Spinal cord (tissue), 10 donors: ENCODE measurements around the gene BICDL1. TPM values are rescaled to one million over a fixed set of nuclear protein-coding genes. Genes with fewer than 3 reads are reported as not detected.

ENCODE experiments used
- DNase-seq, 6 donors: peaks; one replicate each; pipeline versions ENCODE4 v3.0.0 to v3.0.0-alpha.2; 2013 to 2015; ENCODE audit warnings: low spot score in 6 of 6, low read depth in 4 of 6
- H3K27ac ChIP-seq: one replicate; pipeline ENCODE4 v1.5.1; 2013; ENCODE audit warnings: low read depth, low read length, control low read depth
- H3K27me3 ChIP-seq: one replicate; pipeline ENCODE4 v1.6.1; 2013; ENCODE audit warnings: low read length; ENCODE audit not compliant: control insufficient read depth, insufficient read depth
- H3K36me3 ChIP-seq: one replicate; pipeline ENCODE4 v1.6.1; 2013; ENCODE audit warnings: low read length; ENCODE audit not compliant: control insufficient read depth, insufficient read depth
- H3K4me1 ChIP-seq: one replicate; pipeline ENCODE4 v1.6.1; 2013; ENCODE audit warnings: low read length; ENCODE audit not compliant: control insufficient read depth, insufficient read depth
- H3K4me3 ChIP-seq: one replicate; pipeline ENCODE4 v1.5.1; 2013; ENCODE audit warnings: low read depth, low read length, control low read depth
- H3K9me3 ChIP-seq: one replicate; pipeline ENCODE4 v1.6.1; 2013; ENCODE audit warnings: low read length; ENCODE audit not compliant: control insufficient read depth, insufficient read depth
- WGBS: methylation state at CpG from one replicate; pipeline ENCODE4 v1.1.5; 2013; ENCODE audit warnings: missing lambda C conversion rate; ENCODE audit not compliant: insufficient coverage; 5-methylcytosine and 5-hydroxymethylcytosine counted together
- polyA plus RNA-seq, 2 donors: library from polyadenylated mRNA; unstranded; fragments of 120-200 nt; gene quantifications; one replicate each; pipeline ENCODE4 v1.2.1, GENCODE V29; 2013; ENCODE audit not compliant: insufficient read length in 2 of 2
- total RNA-seq, 2 donors: library from RNA; depleted of rRNA in 1 of 2; stranded (reverse); fragments of 120-200 nt in 1 of 2; fragments of >200 nt in 1 of 2; gene quantifications; one replicate each; pipeline versions ENCODE4 v1.2.3 to v1.2.4, GENCODE V29; 2013 to 2014
- donor health status: healthy.

BICDL1 gene
- total and polyA plus RNA-seq, 4 donors, result 11.7 to 55.1 (median 30.1) TPM

- H3K9me3 ChIP-seq, result no peaks in the 10 kb centered on the region
- H3K36me3 ChIP-seq, result peaks cover 15% of the 10 kb centered on the region
- H3K27ac ChIP-seq, result peak within 1 kb of the TSS; percentile 93
- no peaks in the 10 kb centered on the region for H3K27me3 ChIP-seq
- no peak for DNase-seq
- H3K4me3 ChIP-seq, result peak within 1 kb of the TSS; percentile 79
- peaks cover 19% of the 10 kb centered on the region for H3K4me1 ChIP-seq
- WGBS, result under 1% methylated on average over 50 of the region's 50 CpGs
These were observed 127.4 kb downstream of the BICDL1 start, which contains the start of gene RAB35 for GRCh38 chr12:120116441-120116791. RAB35 (minus strand) TSS chr12:120116753; CDS start chr12:120116650, 103 bp downstream.

DNA sequence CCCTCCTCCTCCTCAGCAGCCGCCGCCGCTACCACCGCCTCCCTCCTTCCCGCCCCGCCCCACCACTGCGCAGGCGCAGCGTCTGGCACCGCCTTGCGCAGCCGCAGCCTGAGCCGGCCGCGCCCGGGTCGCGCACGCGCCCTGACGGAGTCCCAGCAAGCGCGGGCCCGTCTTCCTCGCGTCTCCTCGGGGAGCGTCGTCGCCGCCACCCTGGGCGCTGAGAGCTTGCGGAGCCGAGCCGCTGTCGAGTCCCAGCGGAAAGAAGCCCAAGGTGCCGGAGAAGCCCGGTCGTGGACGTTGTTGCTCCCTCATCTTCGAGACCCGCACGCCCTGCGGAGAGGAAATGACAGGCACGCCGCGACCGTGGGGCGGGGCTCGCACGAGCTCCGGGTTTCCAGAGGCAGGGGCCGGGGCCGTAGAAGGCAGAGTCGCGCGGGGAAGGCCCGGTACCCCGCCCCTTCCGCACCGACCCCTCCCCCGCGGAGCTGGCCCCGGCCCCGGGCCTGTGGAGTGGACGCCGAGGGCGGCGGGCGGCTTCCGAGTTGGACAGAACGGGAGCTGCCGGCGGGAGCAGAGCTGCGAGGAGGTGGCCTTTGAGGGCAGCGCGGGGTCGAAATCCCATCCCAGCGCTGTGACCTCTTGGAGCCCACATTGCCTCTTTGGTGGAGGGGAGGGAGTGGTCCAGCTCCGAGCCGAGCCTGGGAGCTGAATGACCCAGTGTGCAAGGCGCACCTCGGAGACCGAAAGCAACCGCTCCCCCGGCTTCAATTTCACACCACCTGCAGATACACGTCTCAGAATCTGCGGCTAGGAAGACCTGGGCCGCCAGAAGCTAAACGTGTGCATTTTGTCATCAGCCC is 128.0 kb downstream of the BICDL1 start:
- peaks cover 12% of the 10 kb centered on the region for H3K36me3 ChIP-seq
- H3K4me1 ChIP-seq, result peaks cover 19% of the 10 kb centered on the region
- H3K27me3 ChIP-seq, result no peaks in the 10 kb centered on the region
- peak overlapping the region; percentile 79 for H3K4me3 ChIP-seq
- under 1% methylated on average over 89 of the region's 91 CpGs for WGBS
- peak overlapping the region; percentile 93 for H3K27ac ChIP-seq
- peak; percentile 82 to 98 (median 90) for DNase-seq
- no peaks in the 10 kb centered on the region for H3K9me3 ChIP-seq

GRCh38 chr12:120117961-120118320 is 128.9 kb downstream of the BICDL1 start:
- H3K27me3 ChIP-seq, result no peaks in the 10 kb centered on the region
- WGBS, result no CpG with 5 or more reads among the region's 7 CpGs
- no peak for DNase-seq
- peak overlapping the region; percentile 79 for H3K4me3 ChIP-seq
- H3K36me3 ChIP-seq, result peaks cover 12% of the 10 kb centered on the region
- H3K9me3 ChIP-seq, result no peaks in the 10 kb centered on the region
- no peak overlapping the region for H3K27ac ChIP-seq
- H3K4me1 ChIP-seq, result peaks cover 19% of the 10 kb centered on the region

GRCh38 chr12:120118321-120119061 is 129.5 kb downstream of the BICDL1 start:
- H3K27me3 ChIP-seq, result no peaks in the 10 kb centered on the region
- 63% methylated on average over 6 of the region's 11 CpGs for WGBS
- peaks cover 19% of the 10 kb centered on the region for H3K4me1 ChIP-seq
- peak overlapping the region; percentile 79 for H3K4me3 ChIP-seq
- H3K27ac ChIP-seq, result no peak overlapping the region
- H3K9me3 ChIP-seq, result no peaks in the 10 kb centered on the region
- peaks cover 9% of the 10 kb centered on the region for H3K36me3 ChIP-seq
- no peak for DNase-seq

DNA sequence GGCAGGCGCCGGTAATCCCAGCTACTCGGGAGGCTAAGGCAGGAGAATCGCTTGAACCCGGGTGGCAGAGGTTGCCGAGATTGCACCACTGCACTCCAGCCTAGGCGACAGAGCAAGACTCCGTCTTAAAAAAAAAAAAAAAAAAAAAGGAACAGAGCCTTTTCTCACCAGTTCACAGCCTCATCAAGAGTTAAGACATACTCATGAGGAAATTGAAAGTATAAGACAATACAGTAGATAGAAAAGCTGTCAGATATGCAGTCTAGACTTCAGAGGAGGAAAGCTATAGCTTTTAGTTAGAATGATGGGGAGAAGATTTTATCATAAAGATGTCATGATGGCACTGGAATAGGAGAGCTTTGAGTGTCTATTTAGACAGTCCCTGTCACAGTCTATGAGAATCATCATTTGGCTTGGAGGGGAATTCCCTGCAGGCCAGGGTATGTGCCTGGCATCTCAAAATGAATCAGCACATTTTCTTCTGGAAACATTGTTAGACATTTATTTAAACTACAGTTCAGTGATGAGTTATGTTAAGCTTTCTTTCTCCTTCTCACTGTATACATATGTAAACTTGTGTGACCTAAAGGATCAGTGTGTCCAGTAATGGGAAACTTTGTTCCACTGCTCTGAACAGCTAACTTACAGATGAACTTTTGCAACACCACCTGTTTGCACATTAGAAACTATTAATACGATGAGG is 130.4 kb downstream of the BICDL1 start:
- WGBS, result 91% methylated on average over 5 of the region's 9 CpGs
- Histone ChIP-seq H3K9me3 (no peaks in the 10 kb centered on the region), H3K36me3 (peaks cover 3% of the 10 kb centered on the region), H3K27ac (no peak overlapping the region), H3K4me3 (no peak overlapping the region), H3K4me1 (peaks cover 19% of the 10 kb centered on the region), H3K27me3 (no peaks in the 10 kb centered on the region)
- no peak for DNase-seq

GRCh38 chr12:120121343-120121742 is 132.3 kb downstream of the BICDL1 start:
- Histone ChIP-seq H3K4me1 (peaks cover 8% of the 10 kb centered on the region), H3K27ac (no peak overlapping the region), H3K36me3 (peaks cover 2% of the 10 kb centered on the region), H3K4me3 (no peak overlapping the region), H3K9me3 (no peaks in the 10 kb centered on the region), H3K27me3 (no peaks in the 10 kb centered on the region)
- DNase-seq, result no peak
- WGBS, result no CpG with 5 or more reads among the region's 2 CpGs

DNA sequence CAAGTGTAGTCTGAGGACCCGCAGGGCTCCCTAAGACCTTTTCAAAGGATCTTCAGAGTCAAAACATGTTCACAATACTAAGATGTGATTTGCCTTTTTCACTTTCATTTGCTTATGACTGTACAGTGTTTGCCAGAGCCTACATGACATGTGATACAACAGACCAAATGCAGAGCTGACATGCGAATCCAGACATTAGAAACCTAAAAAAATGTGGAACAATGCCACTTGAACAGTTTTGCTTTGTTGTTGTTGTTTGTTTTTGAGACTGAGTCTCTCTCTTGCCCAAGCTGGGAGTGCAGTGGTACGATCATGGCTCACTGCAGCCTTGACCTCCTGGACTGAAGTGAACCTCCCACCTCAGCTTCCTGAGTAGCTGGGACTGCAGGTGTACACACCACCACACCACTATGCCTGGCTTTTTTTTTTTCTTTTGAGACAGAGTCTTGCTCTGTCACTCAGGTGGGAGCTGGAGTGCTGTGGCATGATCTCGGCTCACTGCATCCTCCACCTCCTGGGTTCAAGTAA is 132.8 kb downstream of the BICDL1 start:
- Histone ChIP-seq H3K4me3 (no peak overlapping the region), H3K36me3 (peaks cover 6% of the 10 kb centered on the region), H3K9me3 (no peaks in the 10 kb centered on the region), H3K27me3 (no peaks in the 10 kb centered on the region), H3K27ac (no peak overlapping the region), H3K4me1 (peaks cover 8% of the 10 kb centered on the region)
- WGBS, result 72% methylated on average over 3 of the region's 4 CpGs
- DNase-seq, result no peak

GRCh38 chr12:120125029-120125428 is 136.0 kb downstream of the BICDL1 start:
- Histone ChIP-seq H3K27ac (no peak overlapping the region), H3K27me3 (no peaks in the 10 kb centered on the region), H3K4me1 (no peaks in the 10 kb centered on the region), H3K4me3 (no peak overlapping the region), H3K36me3 (peaks cover 36% of the 10 kb centered on the region), H3K9me3 (no peaks in the 10 kb centered on the region)
- no peak for DNase-seq
- 87% methylated on average over 3 of the region's 4 CpGs for WGBS
